ENCODE results near the gene SLCO3A1.

- no peak for TF ChIP-seq RELA (CRISPR knock-in tag; IDR thresholded peaks at IDR 0.05; ENCODE audit: borderline replicate concordance)
- TF ChIP-seq, protein P1, sequence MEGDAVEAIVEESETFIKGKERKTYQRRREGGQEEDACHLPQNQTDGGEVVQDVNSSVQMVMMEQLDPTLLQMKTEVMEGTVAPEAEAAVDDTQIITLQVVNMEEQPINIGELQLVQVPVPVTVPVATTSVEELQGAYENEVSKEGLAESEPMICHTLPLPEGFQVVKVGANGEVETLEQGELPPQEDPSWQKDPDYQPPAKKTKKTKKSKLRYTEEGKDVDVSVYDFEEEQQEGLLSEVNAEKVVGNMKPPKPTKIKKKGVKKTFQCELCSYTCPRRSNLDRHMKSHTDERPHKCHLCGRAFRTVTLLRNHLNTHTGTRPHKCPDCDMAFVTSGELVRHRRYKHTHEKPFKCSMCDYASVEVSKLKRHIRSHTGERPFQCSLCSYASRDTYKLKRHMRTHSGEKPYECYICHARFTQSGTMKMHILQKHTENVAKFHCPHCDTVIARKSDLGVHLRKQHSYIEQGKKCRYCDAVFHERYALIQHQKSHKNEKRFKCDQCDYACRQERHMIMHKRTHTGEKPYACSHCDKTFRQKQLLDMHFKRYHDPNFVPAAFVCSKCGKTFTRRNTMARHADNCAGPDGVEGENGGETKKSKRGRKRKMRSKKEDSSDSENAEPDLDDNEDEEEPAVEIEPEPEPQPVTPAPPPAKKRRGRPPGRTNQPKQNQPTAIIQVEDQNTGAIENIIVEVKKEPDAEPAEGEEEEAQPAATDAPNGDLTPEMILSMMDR (IDR thresholded peaks at IDR 0.05), result no peak
These were observed 147.2 kb downstream of the SLCO3A1 start for GRCh38 chr15:92000709-92001108.
